GM21619 (cell line): ENCODE data around the gene KRTAP10-5.
"Not testable (repeated sequence)": the region's sequence is repeated elsewhere in the genome, so short reads cannot be mapped to it uniquely, and the experiment has no call there.

ENCODE experiments used
- ATAC-seq: cut with Tn5 transposase; IDR thresholded peaks from one replicate; pipeline ENCODE4 v1.9.1; 2021; ENCODE audit not compliant: unreplicated experiment

The KRTAP10-5 gene

DNA sequence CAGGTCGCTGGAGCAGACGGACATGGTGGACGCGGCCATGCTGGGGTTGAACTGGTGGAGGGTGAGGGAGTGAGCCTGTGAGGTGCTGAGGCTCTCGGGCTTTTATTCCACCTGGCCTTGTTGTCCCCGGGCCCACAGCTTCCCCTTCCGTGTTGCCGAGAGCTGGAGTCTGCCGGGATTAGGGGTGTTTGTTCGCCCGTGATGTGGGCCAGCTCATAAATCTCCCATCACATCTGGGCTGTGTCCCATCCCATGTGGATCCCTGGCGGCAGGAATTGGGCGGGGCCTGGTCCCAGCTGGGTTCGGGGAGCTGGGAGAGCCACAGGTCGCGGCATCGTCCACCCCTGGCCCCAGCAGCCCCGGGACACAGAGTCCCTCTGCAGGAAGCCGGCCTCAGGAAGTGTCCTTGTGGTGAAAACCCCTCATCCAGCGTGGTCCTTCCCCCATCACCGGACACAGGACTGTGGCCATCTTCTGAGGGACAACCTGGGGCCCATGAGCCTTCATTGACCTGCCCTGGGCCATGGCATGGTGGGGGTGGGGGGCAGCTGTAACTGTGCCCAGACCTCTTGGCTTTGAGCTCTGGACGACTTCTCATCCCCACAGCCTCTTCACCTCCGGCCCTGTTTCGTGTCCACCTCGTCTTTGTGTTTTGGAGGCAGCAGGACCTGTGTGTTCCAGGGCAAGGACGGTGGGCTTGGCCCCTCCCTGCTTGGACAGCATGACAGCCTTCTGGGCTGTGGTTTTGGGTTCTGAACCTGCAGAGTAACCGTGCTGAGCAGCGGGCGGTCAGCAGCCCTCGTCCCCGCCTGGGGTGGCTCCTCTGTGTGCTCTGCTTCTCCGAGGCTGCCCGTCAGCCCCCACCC, 12.3 kb upstream of the KRTAP10-5 start, which contains the start of gene KRTAP10-6:
TSS of gene KRTAP10-6 (minus strand) at position 60 of the 866 bp plus-strand sequence. CDS start at position 39, 21 bp downstream.
- no peak for ATAC-seq

- not testable (repeated sequence) for ATAC-seq
Observed at GRCh38 chr21:44591801-44592130, 11.4 kb upstream of the KRTAP10-5 start.

DNA sequence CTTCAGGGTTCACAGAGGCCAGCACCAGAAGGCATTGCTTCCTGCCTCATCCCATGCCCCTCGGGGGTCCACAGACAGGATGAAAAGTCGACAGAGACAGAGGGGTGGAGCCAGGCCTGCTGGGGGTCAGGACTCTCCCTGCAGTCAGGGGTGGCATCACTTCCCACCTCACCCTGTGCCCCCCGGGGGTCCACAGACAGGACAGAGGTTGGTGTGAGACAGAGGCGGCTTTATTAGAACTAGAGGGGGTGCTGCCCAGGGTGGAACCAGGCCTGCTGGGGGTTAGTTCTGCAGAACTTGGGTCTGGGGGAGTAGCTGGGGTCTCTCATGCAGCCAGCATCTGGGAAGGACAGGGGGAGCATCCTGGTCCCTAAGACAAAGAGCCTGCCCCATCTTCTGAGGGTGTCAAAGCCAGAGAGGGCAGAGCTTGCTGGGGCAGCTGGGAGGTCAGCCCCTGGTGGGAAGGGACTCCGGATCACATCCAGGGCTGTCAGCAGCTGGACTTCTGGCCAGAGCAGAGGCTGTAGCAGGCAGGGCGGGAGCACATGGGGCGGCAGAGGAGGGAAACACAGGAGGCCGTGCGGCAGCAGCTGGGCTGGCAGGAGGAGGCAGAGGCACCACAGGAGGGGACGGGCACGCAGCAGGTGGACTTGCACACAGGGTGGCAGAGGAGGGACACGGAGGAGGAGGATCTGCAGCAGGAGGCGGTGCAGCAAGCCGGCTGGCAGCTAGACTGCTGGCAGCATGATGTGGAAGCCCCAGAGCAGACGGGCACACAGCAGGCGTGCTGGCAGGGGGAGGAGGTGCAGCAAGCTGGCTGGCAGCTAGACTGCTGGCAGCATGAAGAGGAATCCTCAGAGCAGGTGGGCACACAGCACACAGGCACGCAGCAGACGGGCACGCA, 10.7 kb upstream of the KRTAP10-5 start:
- not testable (repeated sequence) for ATAC-seq

GRCh38 chr21:44590311-44590721, 9.9 kb upstream of the KRTAP10-5 start:
- no peak for ATAC-seq

- no peak for ATAC-seq
Observed at GRCh38 chr21:44589586-44590305, 9.3 kb upstream of the KRTAP10-5 start.

- no peak for ATAC-seq
Observed at GRCh38 chr21:44589094-44589493, 8.7 kb upstream of the KRTAP10-5 start.

GRCh38 chr21:44585892-44586291, 5.5 kb upstream of the KRTAP10-5 start:
- no peak for ATAC-seq

DNA sequence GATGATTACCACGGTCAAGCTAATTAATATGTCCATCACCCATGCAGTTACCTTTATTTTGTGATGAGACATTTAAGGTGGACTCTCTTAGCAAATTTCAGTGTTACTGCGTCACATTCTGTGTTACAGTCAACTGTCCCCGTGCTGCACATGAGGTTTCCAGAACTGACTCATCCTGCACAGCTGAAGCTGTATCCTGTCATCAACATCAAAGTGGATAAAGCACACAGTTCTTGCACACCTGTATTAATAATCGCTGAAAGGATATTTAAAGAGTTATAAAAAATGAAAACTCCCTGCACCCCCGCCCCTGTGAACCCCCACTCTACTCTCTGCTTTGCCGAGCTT, 3.4 kb upstream of the KRTAP10-5 start:
- ATAC-seq, result no peak

DNA sequence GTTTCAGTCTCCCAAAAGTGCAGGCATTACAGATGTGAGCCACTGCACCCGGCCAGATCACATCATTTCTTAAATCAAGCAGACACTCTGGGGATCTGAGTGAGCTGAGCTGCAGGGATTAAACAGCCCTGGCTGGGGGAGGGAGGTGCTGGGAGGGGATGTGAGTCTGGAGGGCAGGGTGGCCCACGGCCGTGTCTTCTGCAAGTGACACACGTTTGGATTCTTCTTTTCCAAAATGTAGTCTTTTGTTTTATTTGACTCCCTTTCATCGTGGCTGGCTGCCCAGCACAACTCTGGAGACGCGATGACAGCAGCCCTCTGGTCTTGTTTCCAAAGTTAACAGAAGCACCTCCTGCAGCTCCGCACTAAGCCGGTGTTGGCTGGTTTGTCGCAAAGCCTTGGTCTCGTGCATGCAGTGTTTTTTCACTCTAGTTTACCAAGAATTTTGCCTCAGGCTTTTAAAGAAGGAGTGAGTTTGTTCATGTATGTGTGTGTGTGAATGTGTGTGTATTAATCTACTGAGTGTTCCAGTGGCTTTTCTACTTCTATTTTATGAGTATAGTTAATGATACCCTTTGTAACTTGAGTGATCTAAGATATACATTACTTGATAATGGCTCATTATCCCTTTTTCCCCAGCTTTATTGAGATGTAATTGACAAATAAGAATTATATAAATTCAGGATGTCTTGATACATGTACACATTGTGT, 2.8 kb upstream of the KRTAP10-5 start:
- ATAC-seq, result no peak

DNA sequence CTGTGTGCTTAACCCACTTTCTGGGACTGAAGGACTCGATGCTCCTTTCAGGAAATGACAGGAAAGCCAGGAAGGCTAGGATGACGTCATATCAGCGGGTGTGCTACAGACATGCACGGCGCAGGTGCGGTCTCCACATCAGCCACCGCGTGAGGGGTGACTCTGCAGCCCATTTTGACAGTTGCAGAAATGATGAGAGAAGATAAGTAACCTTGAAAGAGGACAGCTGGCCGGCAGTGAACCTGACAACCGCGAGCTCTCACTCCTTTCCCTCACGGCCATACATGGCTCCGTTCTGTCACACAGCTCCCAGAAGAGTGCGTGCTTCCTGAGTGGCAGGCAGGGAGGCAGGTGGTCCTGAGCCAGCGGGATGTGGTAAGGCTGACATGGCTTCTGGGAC, 1.7 kb upstream of the KRTAP10-5 start:
- ATAC-seq, result no peak

DNA sequence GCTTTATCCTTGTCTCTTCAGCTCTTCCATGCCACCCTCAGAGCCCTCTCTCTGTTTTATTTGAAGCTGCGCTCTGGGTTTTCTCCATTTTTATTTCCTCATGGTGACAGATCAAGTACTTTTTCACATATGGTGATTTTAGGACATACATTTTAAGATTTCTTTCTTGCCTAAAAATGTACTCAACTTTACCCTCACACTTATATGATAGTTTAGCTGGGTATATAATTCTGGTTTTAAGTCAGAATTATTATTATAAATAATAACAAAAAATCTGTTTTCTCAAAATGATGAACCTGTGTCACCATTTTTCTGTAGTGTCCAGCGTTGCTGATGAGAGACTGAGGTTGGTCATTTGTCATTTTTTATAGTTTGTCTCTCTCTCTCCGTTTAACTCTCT, 754 bp upstream of the KRTAP10-5 start:
- no peak for ATAC-seq

DNA sequence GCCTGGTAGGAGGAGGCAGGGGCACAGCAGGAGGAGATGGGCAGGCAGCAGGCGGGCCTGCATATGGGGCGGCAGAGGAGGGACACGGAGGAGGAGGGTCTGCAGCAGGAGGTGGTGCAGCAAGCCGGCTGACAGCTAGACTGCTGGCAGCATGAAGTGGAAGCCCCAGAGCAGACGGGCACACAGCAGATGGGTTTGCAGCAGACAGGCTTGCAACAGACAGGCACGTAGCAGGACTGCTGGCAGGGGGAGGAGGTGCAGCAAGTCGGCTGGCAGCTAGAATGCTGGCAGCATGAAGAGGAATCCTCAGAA, 615 bp downstream of the KRTAP10-5 start:
- no peak for ATAC-seq

GRCh38 chr21:44579056-44579832, 1.2 kb downstream of the KRTAP10-5 start:
- ATAC-seq, result no peak

GRCh38 chr21:44578371-44579055, 1.9 kb downstream of the KRTAP10-5 start:
- no peak for ATAC-seq

- ATAC-seq, result no peak
Observed at GRCh38 chr21:44576025-44576420, 4.4 kb downstream of the KRTAP10-5 start.

DNA sequence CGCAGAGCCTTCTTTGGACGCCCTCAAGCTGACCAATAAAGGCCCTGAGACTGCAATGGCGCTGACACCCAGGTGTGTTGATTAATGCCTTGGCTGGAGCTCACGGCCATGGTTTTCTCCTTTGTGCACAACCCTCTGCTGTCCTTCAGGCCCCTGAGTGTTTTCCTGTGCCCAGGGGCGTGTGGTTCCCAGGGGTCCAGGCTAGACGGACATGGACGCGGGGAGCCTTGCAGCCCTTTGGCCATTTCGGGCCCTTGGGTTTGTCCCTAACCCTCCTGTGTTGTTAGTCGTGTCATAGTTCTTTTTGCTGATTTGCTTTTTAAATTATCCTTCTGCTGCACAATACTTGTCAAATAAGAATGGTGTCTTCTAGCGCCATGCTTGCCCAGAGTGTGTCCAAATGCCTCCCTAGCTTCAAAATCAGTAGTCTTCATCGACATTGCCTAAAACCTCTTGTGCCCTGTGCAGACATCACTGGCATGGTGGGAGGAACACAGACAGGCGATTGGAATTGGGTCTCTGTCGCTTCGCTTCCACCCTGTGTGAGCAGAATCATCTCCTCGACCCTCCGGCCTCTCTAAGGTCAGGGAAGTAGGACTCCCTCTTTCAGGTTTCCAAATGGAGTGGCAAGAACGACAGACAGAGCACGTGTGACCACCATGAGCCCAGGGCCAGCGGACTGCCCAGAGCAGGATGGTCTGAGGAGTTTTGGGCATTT, 4.9 kb downstream of the KRTAP10-5 start:
- ATAC-seq, result no peak

GRCh38 chr21:44574457-44575306, 5.7 kb downstream of the KRTAP10-5 start:
- no peak for ATAC-seq
